Peyer's patch (tissue), 4 donors: ENCODE data around the gene LITAF.

Source experiments
- POLR2A ChIP-seq, 2 donors: fragments of 450-650 bp; IDR thresholded peaks; one replicate each; pipeline ENCODE4 v1.5.1; 2017; ENCODE audit warnings: antibody characterized with exemption in 2 of 2, mild to moderate bottlenecking in 2 of 2, moderate library complexity in 2 of 2
- TF ChIP-seq, protein P1 (sequence below), 6 experiments: fragments of 450-650 bp in 4 of 6; fragments of 200-600 bp in 2 of 6; sonication (generic) in 1 of 6; IDR thresholded peaks; one replicate each; pipeline ENCODE4 v1.5.1; 2017 to 2019; ENCODE audit warnings: antibody characterized with exemption in 6 of 6, mild to moderate bottlenecking in 3 of 6, moderate library complexity in 1 of 6

- TF ChIP-seq, protein P1, sequence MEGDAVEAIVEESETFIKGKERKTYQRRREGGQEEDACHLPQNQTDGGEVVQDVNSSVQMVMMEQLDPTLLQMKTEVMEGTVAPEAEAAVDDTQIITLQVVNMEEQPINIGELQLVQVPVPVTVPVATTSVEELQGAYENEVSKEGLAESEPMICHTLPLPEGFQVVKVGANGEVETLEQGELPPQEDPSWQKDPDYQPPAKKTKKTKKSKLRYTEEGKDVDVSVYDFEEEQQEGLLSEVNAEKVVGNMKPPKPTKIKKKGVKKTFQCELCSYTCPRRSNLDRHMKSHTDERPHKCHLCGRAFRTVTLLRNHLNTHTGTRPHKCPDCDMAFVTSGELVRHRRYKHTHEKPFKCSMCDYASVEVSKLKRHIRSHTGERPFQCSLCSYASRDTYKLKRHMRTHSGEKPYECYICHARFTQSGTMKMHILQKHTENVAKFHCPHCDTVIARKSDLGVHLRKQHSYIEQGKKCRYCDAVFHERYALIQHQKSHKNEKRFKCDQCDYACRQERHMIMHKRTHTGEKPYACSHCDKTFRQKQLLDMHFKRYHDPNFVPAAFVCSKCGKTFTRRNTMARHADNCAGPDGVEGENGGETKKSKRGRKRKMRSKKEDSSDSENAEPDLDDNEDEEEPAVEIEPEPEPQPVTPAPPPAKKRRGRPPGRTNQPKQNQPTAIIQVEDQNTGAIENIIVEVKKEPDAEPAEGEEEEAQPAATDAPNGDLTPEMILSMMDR (IDR thresholded peaks at IDR 0.05), result no peak
- no peak for TF ChIP-seq POLR2A (IDR thresholded peaks at IDR 0.05)
These were observed 21.1 kb downstream of the LITAF start for GRCh38 chr16:11565665-11566064.
